B cell (primary cell): ENCODE measurements around the gene NSD1. TPM values are rescaled to one million over a fixed set of nuclear protein-coding genes. Genes with fewer than 3 reads are reported as not detected.

ENCODE experiments used
- ATAC-seq: fragments of 200-7000 bp; cut with Tn5 transposase; one replicate; pipeline ENCODE4 v1.10.0; 2021; ENCODE audit warnings: low read depth, mild to moderate bottlenecking, moderate number of reproducible peaks, moderate library complexity
- CTCF ChIA-PET: fragments of 350-600 bp; sonication (Branson Sonifier 250); formaldehyde crosslinking; loops from one replicate; lab custom pipeline; 2021; ENCODE audit warnings: antibody characterized with exemption, inconsistent platforms; lab: Charles Lee
- POLR2A ChIA-PET: fragments of 350-600 bp; sonication (Branson Sonifier 250); formaldehyde crosslinking; loops from one replicate; lab custom pipeline; 2021; ENCODE audit warnings: antibody characterized with exemption; lab: Charles Lee
- DNase-seq: peaks from one replicate; pipeline ENCODE4 v3.0.0; 2013
- H2AFZ ChIP-seq: 2 replicates; pipeline ENCODE4 v1.6.1; 2012; ENCODE audit warnings: mild to moderate bottlenecking, low read depth, low read length; ENCODE audit not compliant: insufficient read depth, poor library complexity, severe bottlenecking
- H3K27ac ChIP-seq, 2 donors: 1 replicate in 1 of 2; 2 replicates in 1 of 2; pipeline ENCODE4 v1.5.1; 2012 to 2013; ENCODE audit warnings: low read length in 2 of 2, mild to moderate bottlenecking in 2 of 2, moderate library complexity in 1 of 2
- H3K27me3 ChIP-seq, 4 experiments: fragments of 200-600 bp in 1 of 4; sonication (generic) in 1 of 4; replicated peaks in 1 of 4; 1 replicate in 2 of 4; 2 replicates in 2 of 4; pipeline versions ENCODE4 v1.6.1 to v1.7.0; 2013 to 2016; ENCODE audit warnings: low read length in 3 of 4, mild to moderate bottlenecking in 2 of 4, mixed read lengths in 1 of 4, moderate library complexity in 1 of 4; ENCODE audit not compliant: insufficient read depth in 4 of 4, control insufficient read depth in 3 of 4; ENCODE audit errors: control extremely low read depth in 1 of 4
- H3K36me3 ChIP-seq, 2 experiments: replicated peaks in 1 of 2; 1 replicate in 1 of 2; 2 replicates in 1 of 2; pipeline versions ENCODE4 v1.6.1 to v1.7.1; 2013; ENCODE audit warnings: low read length in 1 of 2; ENCODE audit not compliant: insufficient read depth in 2 of 2, control insufficient read depth in 1 of 2; ENCODE audit errors: control extremely low read depth in 1 of 2, extremely low read depth in 1 of 2
- H3K4me1 ChIP-seq, 2 donors: fragments of 200-600 bp in 1 of 2; sonication (generic) in 1 of 2; 1 replicate in 1 of 2; 2 replicates in 1 of 2; pipeline versions ENCODE4 v1.5.1 to v1.6.1; 2013 to 2017; ENCODE audit warnings: low read length in 2 of 2; ENCODE audit not compliant: control insufficient read depth in 2 of 2, insufficient read depth in 2 of 2
- H3K4me2 ChIP-seq: replicated peaks from 2 replicates; pipeline ENCODE3; 2012; ENCODE audit warnings: mild to moderate bottlenecking, low read depth, low read length; ENCODE audit not compliant: poor library complexity, severe bottlenecking
- H3K4me3 ChIP-seq, 5 experiments: fragments of 200-600 bp in 1 of 5; sonication (generic) in 1 of 5; 1 replicate in 3 of 5; 2 replicates in 2 of 5; pipeline versions ENCODE4 v1.5.1 to v1.7.0; 2011 to 2016; ENCODE audit warnings: low read length in 4 of 5, mild to moderate bottlenecking in 4 of 5, low read depth in 2 of 5, control low read depth in 1 of 5, moderate library complexity in 1 of 5; ENCODE audit not compliant: insufficient read depth in 1 of 5; ENCODE audit errors: control extremely low read depth in 1 of 5, extremely low read depth in 1 of 5
- H3K79me2 ChIP-seq: fragments of 200-600 bp; sonication (generic); one replicate; pipeline ENCODE4 v1.6.0; 2016; ENCODE audit warnings: low read length; ENCODE audit not compliant: control insufficient read depth, insufficient read depth
- H3K9ac ChIP-seq: fragments of 200-600 bp; sonication (generic); 2 replicates; pipeline ENCODE4 v1.6.1; 2017; ENCODE audit warnings: mild to moderate bottlenecking, low read length, moderate library complexity
- H3K9me3 ChIP-seq, 3 donors: one replicate each; pipeline versions ENCODE4 v1.6.1 to v1.7.1; 2013; ENCODE audit warnings: low read length in 2 of 3; ENCODE audit not compliant: control insufficient read depth in 2 of 3, insufficient read depth in 1 of 3; ENCODE audit errors: control extremely low read depth in 1 of 3
- H4K20me1 ChIP-seq: 2 replicates; pipeline ENCODE4 v1.6.0; 2012; ENCODE audit warnings: mild to moderate bottlenecking, low read length; ENCODE audit not compliant: insufficient read depth, control insufficient read depth, poor library complexity, severe bottlenecking
- H3K27ac Mint-ChIP-seq: one replicate; pipeline ENCODE4 v1.8.0; 2021; ENCODE audit warnings: mixed read lengths
- H3K27me3 Mint-ChIP-seq: one replicate; pipeline ENCODE4 v1.8.0; 2021; ENCODE audit warnings: mixed read lengths
- H3K4me1 Mint-ChIP-seq: one replicate; pipeline ENCODE4 v1.8.0; 2021; ENCODE audit warnings: mixed read lengths
- H3K4me3 Mint-ChIP-seq: one replicate; pipeline ENCODE4 v1.8.0; 2021; ENCODE audit warnings: mixed read lengths
- H3K9me3 Mint-ChIP-seq: one replicate; pipeline ENCODE4 v1.8.0; 2022; ENCODE audit warnings: mixed read lengths; ENCODE audit not compliant: insufficient read depth
- CTCF ChIP-seq: fragments of 200-600 bp; IDR thresholded peaks from one replicate; pipeline ENCODE4 v1.8.0; 2022; ENCODE audit warnings: antibody characterized with exemption, mild to moderate bottlenecking
- EZH2 ChIP-seq: IDR thresholded peaks from 2 replicates; pipeline ENCODE4 v1.6.1; 2012; ENCODE audit warnings: borderline replicate concordance, low read depth, mild to moderate bottlenecking, moderate library complexity, low read length; ENCODE audit not compliant: insufficient read depth, poor library complexity, severe bottlenecking
- WGBS: methylation state at CpG from one replicate; pipeline ENCODE4 v1.1.5; 2013; ENCODE audit warnings: missing lambda C conversion rate; ENCODE audit not compliant: insufficient coverage; 5-methylcytosine and 5-hydroxymethylcytosine counted together
- intact Hi-C: fragments of 100-400 bp; cut with micrococcal nuclease; formaldehyde crosslinking; loops from one replicate; pipeline ENCODE4 v1.10.0; 2022
- polyA plus RNA-seq: library from polyadenylated mRNA; depleted of rRNA; stranded (reverse); fragments of >200 nt; gene quantifications from 2 replicates; pipeline ENCODE4 v1.2.3, GENCODE V29; 2012
- total RNA-seq, 2 donors: library from RNA; stranded (reverse); fragments of 120-200 nt in 1 of 2; gene quantifications; 1 replicate in 1 of 2; 2 replicates in 1 of 2; pipeline versions ENCODE4 v1.2.3 to v1.2.4, GENCODE V29; 2013 to 2022

NSD1 gene
- total and polyA plus RNA-seq, 2 donors (not counting 1 experiment from before 2014, with no cell fraction given), result 10.8 to 145 TPM

GRCh38 chr5:177087398-177088005, 46.1 kb upstream of the NSD1 start:
- Histone ChIP-seq H3K79me2 (no peaks in the 10 kb centered on the region), H3K4me3 (peak overlapping the region; percentile 18 to 56 (median 48)), H3K27me3 (peaks cover 0 to 21% (median 4%) of the 10 kb centered on the region in 4 experiments), H3K27ac (no peak overlapping the region), H3K9me3 (peaks cover 0 to 5% (median 0%) of the 10 kb centered on the region in 3 donors), H3K4me2 (peak overlapping the region; percentile 93), H3K4me1 (peaks cover 12 to 22% of the 10 kb centered on the region in 2 donors), H4K20me1 (no peaks in the 10 kb centered on the region), H3K9ac (peak overlapping the region; percentile 64), H3K36me3 (no peaks in the 10 kb centered on the region), H2AFZ (peak overlapping the region; percentile 80)
- peaks cover 23% of the 10 kb centered on the region for H3K4me1 Mint-ChIP-seq
- no peak for DNase-seq
- H3K27me3 Mint-ChIP-seq, result peaks cover 8% of the 10 kb centered on the region
- WGBS, result 34% methylated on average over 19 of the region's 23 CpGs
- CTCF ChIA-PET, result interaction anchor here (0.6 to 6.8 kb wide), 3 partner anchors 15 to 256 kb away, joined by 4 to 77 read pairs (median 4); no protein-coding TSS in a partner anchor
- intact Hi-C loops, result loop anchor here (2.0 kb wide), 1 partner anchor 29 kb away; no protein-coding TSS in a partner anchor
- H3K4me3 Mint-ChIP-seq, result peak overlapping the region; percentile 56
- no peak for ATAC-seq
- no peaks in the 10 kb centered on the region for H3K9me3 Mint-ChIP-seq
- TF ChIP-seq CTCF (no peak), EZH2 (no peak)
- POLR2A ChIA-PET, result interaction anchor here (0.6 kb wide), 1 partner anchor 55 kb away, joined by 4 read pairs; no protein-coding TSS in a partner anchor
- H3K27ac Mint-ChIP-seq, result no peak overlapping the region

- Mint-ChIP-seq H3K9me3 (no peaks in the 10 kb centered on the region), H3K4me3 (peak overlapping the region; percentile 30), H3K27me3 (peaks cover 4% of the 10 kb centered on the region), H3K27ac (no peak overlapping the region), H3K4me1 (peaks cover 23% of the 10 kb centered on the region)
- Histone ChIP-seq H3K9me3 (peaks cover 0 to 5% (median 0%) of the 10 kb centered on the region in 3 donors), H2AFZ (no peak overlapping the region), H3K36me3 (no peaks in the 10 kb centered on the region), H3K79me2 (no peaks in the 10 kb centered on the region), H3K9ac (no peak overlapping the region), H4K20me1 (no peaks in the 10 kb centered on the region), H3K27ac (no peak overlapping the region), H3K4me3 (no peak overlapping the region), H3K4me1 (peaks cover 12 to 22% of the 10 kb centered on the region in 2 donors), H3K4me2 (no peak overlapping the region), H3K27me3 (peaks cover 0 to 15% (median 3%) of the 10 kb centered on the region in 4 experiments)
- DNase-seq, result no peak
- WGBS, result 85% methylated on average over 4 of the region's 5 CpGs
- CTCF ChIA-PET, result interaction anchor here (1.0 to 1.2 kb wide), 3 partner anchors 15 to 24 kb away, joined by 3 to 4 read pairs (median 3); no protein-coding TSS in a partner anchor
- POLR2A ChIA-PET, result no interaction called here
- intact Hi-C loops, result no loop called here
- ATAC-seq, result no peak
- TF ChIP-seq EZH2 (no peak), CTCF (no peak)
These were observed 44.4 kb upstream of the NSD1 start for GRCh38 chr5:177089127-177089526.
